Gastrocnemius medialis (tissue), 4 donors: ENCODE results near the gene CIDEC. TPM values are rescaled to one million over a fixed set of nuclear protein-coding genes. Genes with fewer than 3 reads are reported as not detected.

Experiments used
- ATAC-seq, 2 donors: fragments of 150-250 bp; one replicate each; pipeline ENCODE4 v1.9.1; 2016
- DNase-seq, 2 donors: peaks; one replicate each; pipeline ENCODE4 v3.0.0-alpha.2; 2019
- H3K27ac ChIP-seq, 4 donors: fragments of 200-600 bp; sonication (generic); 1 replicate in 1 of 4; 2 replicates in 3 of 4; pipeline ENCODE4 v1.5.1; 2016 to 2018; ENCODE audit warnings: mild to moderate bottlenecking in 2 of 4, moderate library complexity in 1 of 4
- H3K27me3 ChIP-seq, 3 donors: fragments of 200-600 bp; sonication (generic) in 2 of 3; 1 replicate in 1 of 3; 2 replicates in 2 of 3; pipeline versions ENCODE4 v1.5.1 to v1.6.0; 2016 to 2019; ENCODE audit warnings: mild to moderate bottlenecking in 1 of 3, moderate library complexity in 1 of 3
- H3K36me3 ChIP-seq, 2 donors: fragments of 200-600 bp; sonication (generic) in 1 of 2; one replicate each; pipeline ENCODE4 v1.5.1; 2017 to 2018
- H3K4me1 ChIP-seq, 2 donors: fragments of 200-600 bp; sonication (generic) in 1 of 2; one replicate each; pipeline ENCODE4 v1.5.1; 2016 to 2017; ENCODE audit warnings: mild to moderate bottlenecking in 2 of 2
- H3K4me3 ChIP-seq, 4 donors: fragments of 200-600 bp; sonication (generic) in 3 of 4; 1 replicate in 1 of 4; 2 replicates in 3 of 4; pipeline ENCODE4 v1.5.1; 2016 to 2019; ENCODE audit warnings: mild to moderate bottlenecking in 2 of 4
- H3K9me3 ChIP-seq, 3 donors: fragments of 200-600 bp; sonication (generic) in 2 of 3; 1 replicate in 1 of 3; 2 replicates in 2 of 3; pipeline ENCODE4 v1.5.1; 2016 to 2019
- CTCF ChIP-seq, 5 experiments: fragments of 450-650 bp in 3 of 5; fragments of 200-600 bp in 2 of 5; sonication (generic) in 2 of 5; IDR thresholded peaks in 4 of 5; conservative IDR thresholded peaks in 1 of 5; 1 replicate in 4 of 5; 2 replicates in 1 of 5; pipeline ENCODE4 v1.5.1; 2016 to 2019; ENCODE audit warnings: antibody characterized with exemption in 5 of 5, mild to moderate bottlenecking in 3 of 5, moderate library complexity in 3 of 5
- in situ Hi-C, 4 donors: fragments of 200-750 bp; cut with MboI; loops; one replicate each; pipeline versions ENCODE4 v1.15.0 to v1.8.0; 2017; ENCODE audit warnings: low sequenced_read_pairs in 4 of 4
- intact Hi-C: fragments of 100-400 bp; cut with DNase I; formaldehyde crosslinking; loops from one replicate; pipeline ENCODE4 v1.15.1; 2023; ENCODE audit warnings: low total_unique reads
- total RNA-seq, 4 donors: library from RNA; depleted of rRNA; stranded (reverse); fragments of >200 nt; gene quantifications; one replicate each; pipeline versions ENCODE4 v1.1.0 to v1.2.3, GENCODE V29; 2016

The CIDEC gene
- total RNA-seq, 4 donors from 2014 or later, result 1.4 to 13.4 (median 3.5) TPM

GRCh38 chr3:9817436-9817835 lies 62.6 kb downstream of the CIDEC start:
- intact Hi-C loops (no loop called here), in situ Hi-C loops (no loop called here)
- H3K9me3 ChIP-seq, result no peaks in the 10 kb centered on the region
- H3K36me3 ChIP-seq, result no peaks in the 10 kb centered on the region
- H3K27ac ChIP-seq, result peak overlapping the region in 1 of 4 donors; percentile 35
- no peak overlapping the region for H3K4me3 ChIP-seq
- DNase-seq, result no peak
- no peaks in the 10 kb centered on the region for H3K27me3 ChIP-seq
- TF ChIP-seq CTCF (IDR thresholded peaks at IDR 0.05 in 4 of 5, conservative IDR thresholded peaks at IDR 0.05 in 1 of 5), result no peak
- H3K4me1 ChIP-seq, result peaks cover 0 to 7% of the 10 kb centered on the region in 2 donors
- ATAC-seq, result no peak

Other genes starting within 250 kb of the CIDEC start
- 10 to 100 TPM; 53.7 to 87.0 (median 68.3) TPM for gene MTMR14, start 230.7 kb downstream of the CIDEC start, total RNA-seq
- not detected for gene CPNE9, start 176.4 kb downstream of the CIDEC start, total RNA-seq
- 10 to 100 TPM; 12.0 to 19.5 (median 14.7) TPM for gene BRPF1, start 148.5 kb downstream of the CIDEC start, total RNA-seq
- 10 to 100 TPM in 1 of 4 donors, 1 to 10 TPM in 3; 4.1 to 13.3 (median 7.4) TPM for gene OGG1, start 130.3 kb downstream of the CIDEC start, total RNA-seq
- 10 to 100 TPM in 1 of 4 donors, 1 to 10 TPM in 3; 2.1 to 11.6 (median 8.0) TPM for gene CAMK1, start 110.3 kb downstream of the CIDEC start, total RNA-seq
- 10 to 100 TPM; 58.1 to 83.5 (median 66.7) TPM for gene TADA3, start 87.8 kb downstream of the CIDEC start, total RNA-seq
- gene ARPC4, start 87.2 kb downstream of the CIDEC start, total RNA-seq, result 100 to 1,000 TPM in 3 of 4 donors, 10 to 100 TPM in 1; 96.8 to 147 (median 143) TPM
- gene TTLL3, start 70.0 kb downstream of the CIDEC start, total RNA-seq, result 10 to 100 TPM in 2 of 4 donors, 1 to 10 TPM in 2; 3.2 to 17.6 (median 8.5) TPM
- gene RPUSD3, start 36.2 kb downstream of the CIDEC start, total RNA-seq, result 10 to 100 TPM; 72.7 to 96.7 (median 75.5) TPM
- 10 to 100 TPM; 42.8 to 96.4 (median 67.0) TPM for gene JAGN1, start 10.4 kb upstream of the CIDEC start, total RNA-seq
- gene IL17RE, start 22.6 kb upstream of the CIDEC start, total RNA-seq, result 1 to 10 TPM in 1 of 4 donors, under 1 TPM in 2, not detected in 1; 0.20 to 1.5 (median 0.64) TPM
- gene IL17RC, start 36.8 kb upstream of the CIDEC start, total RNA-seq, result 10 to 100 TPM; 14.8 to 67.3 (median 47.2) TPM
- gene CRELD1, start 53.6 kb upstream of the CIDEC start, total RNA-seq, result 10 to 100 TPM; 31.6 to 42.3 (median 37.1) TPM
- gene PRRT3, start 72.2 kb upstream of the CIDEC start, total RNA-seq, result 1 to 10 TPM in 3 of 4 donors, under 1 TPM in 1; 0.92 to 7.4 (median 2.5) TPM
- 100 to 1,000 TPM; 147 to 329 (median 204) TPM for gene EMC3, start 106.6 kb upstream of the CIDEC start, total RNA-seq
- gene FANCD2, start 146.2 kb upstream of the CIDEC start, total RNA-seq, result 1 to 10 TPM in 1 of 4 donors, under 1 TPM in 2, not detected in 1; 0.46 to 1.3 (median 0.58) TPM
- not detected for gene FANCD2OS, start 228.0 kb upstream of the CIDEC start, total RNA-seq
- 10 to 100 TPM; 68.2 to 86.8 (median 69.3) TPM for gene BRK1, start 235.4 kb upstream of the CIDEC start, total RNA-seq